Inflammatory macrophage treated with lipopolysaccharide for 4 hours (primary cell): ENCODE measurements around the gene DGLUCY.
"Not testable (repeated sequence)": the region's sequence is repeated elsewhere in the genome, so short reads cannot be mapped to it uniquely, and the experiment has no call there.

Experiments used
- DNase-seq: peaks from one replicate; pipeline ENCODE4 v3.0.0-alpha.2; 2020

Gene DGLUCY, protein sequence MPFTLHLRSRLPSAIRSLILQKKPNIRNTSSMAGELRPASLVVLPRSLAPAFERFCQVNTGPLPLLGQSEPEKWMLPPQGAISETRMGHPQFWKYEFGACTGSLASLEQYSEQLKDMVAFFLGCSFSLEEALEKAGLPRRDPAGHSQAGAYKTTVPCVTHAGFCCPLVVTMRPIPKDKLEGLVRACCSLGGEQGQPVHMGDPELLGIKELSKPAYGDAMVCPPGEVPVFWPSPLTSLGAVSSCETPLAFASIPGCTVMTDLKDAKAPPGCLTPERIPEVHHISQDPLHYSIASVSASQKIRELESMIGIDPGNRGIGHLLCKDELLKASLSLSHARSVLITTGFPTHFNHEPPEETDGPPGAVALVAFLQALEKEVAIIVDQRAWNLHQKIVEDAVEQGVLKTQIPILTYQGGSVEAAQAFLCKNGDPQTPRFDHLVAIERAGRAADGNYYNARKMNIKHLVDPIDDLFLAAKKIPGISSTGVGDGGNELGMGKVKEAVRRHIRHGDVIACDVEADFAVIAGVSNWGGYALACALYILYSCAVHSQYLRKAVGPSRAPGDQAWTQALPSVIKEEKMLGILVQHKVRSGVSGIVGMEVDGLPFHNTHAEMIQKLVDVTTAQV

DNA sequence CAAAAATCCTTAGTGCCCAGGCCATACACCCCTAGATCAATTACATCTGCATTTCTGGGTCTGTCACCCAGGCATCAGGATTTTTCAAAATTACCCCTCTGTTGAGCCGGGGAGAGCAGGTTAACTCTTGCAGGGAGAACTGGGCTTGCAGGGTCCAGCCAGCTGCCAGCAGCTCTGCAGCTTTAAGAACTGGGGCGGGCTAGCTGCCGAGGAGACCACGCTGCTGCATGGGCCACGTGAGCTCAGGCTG is at the start of gene DGLUCY:
Gene DGLUCY, plus strand, starts transcription at position 245 of the 250 bp plus-strand sequence. CDS start 46,222 bp downstream, outside the sequence.
- DNase-seq, result peak; percentile 78

DNA sequence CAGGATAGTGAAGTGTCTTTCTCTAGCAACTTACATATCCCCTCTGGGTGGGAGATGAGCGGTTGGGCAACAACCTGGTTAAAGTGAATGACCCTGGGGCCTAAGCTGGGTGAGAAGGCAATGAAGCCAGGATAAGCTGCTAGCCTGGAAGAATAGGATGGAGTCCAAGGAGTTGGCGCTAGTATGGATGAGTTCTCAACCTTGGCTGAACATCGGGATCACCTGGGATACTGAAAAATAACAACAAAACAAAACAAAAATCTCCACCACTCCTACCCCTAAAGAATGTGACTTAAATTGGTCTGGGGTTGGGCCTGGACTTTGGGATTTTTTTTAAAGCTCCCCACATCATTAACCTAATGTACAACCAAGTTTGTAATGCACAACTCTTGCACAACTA is 48.6 kb upstream of the DGLUCY start:
- no peak for DNase-seq

- DNase-seq, result no peak
These were observed 46.7 kb upstream of the DGLUCY start for GRCh38 chr14:91067186-91067585.

GRCh38 chr14:91068642-91069041 is 45.2 kb upstream of the DGLUCY start:
- DNase-seq, result no peak

- no peak for DNase-seq
These were observed 43.3 kb upstream of the DGLUCY start for GRCh38 chr14:91070572-91070971.

- DNase-seq, result no peak
These were observed 38.3 kb upstream of the DGLUCY start for GRCh38 chr14:91075553-91075952.

- DNase-seq, result no peak
These were observed 35.7 kb upstream of the DGLUCY start for GRCh38 chr14:91078095-91078737.

DNA sequence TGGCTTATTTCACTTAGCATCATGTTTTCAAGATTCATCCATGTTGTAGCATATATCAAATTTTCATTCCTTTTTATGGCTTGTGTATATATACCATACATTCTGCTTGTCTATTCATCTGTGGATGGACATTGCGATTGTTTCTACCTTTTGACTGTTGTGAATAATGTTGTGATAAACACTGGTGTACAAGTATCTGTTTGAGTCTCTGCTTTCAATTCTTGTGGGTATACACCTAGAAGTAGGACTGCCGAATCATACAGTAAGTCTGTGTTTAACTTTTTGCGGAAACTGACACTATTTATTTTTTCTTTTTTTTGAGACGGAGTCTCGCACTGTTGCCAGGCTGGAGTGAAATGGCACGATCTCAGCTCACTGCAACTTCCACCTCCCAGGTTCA is 33.8 kb upstream of the DGLUCY start:
- no peak for DNase-seq

DNA sequence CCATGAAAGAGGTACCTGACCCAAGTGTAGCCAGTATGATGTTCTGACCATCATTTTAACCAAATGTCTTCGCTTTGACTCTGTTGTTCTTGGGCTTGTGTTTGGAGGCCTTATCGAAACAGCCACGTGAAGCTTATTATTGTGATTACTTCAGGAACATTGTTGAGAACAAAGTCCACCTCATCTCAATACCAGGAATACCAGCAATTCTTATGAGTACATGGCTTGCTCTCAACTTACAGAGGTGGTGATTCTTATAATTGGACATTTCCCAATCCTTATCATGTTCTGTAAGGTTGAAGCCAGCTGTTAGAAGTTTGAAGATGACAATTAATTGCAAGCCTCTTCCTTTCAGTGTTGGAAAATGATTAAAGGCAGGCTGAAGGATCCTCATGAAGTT is 31.6 kb upstream of the DGLUCY start:
- DNase-seq, result no peak

- DNase-seq, result no peak
These were observed 29.4 kb upstream of the DGLUCY start for GRCh38 chr14:91084516-91084915.

DNA sequence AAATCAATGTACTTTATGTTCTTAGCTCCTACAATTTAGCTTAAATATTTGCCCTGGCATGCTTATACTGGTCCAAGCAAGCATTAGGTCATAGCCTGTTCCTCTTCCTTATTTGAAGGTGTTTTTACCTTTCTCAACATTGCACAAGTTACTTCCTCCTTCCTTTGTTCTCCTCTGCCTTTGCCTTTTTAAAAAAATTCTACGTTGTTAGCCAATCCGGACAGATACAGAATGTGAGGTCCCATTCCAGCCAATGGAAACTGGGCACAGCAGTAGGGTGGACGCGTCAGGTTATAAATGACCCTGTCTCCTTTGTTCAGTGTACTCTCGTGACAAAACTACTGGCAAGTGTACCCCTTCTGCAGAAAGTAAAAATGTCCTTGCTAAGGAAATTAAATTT is 26.4 kb upstream of the DGLUCY start:
- not testable (repeated sequence) for DNase-seq

GRCh38 chr14:91088585-91089235 is 25.2 kb upstream of the DGLUCY start:
- no peak for DNase-seq

DNA sequence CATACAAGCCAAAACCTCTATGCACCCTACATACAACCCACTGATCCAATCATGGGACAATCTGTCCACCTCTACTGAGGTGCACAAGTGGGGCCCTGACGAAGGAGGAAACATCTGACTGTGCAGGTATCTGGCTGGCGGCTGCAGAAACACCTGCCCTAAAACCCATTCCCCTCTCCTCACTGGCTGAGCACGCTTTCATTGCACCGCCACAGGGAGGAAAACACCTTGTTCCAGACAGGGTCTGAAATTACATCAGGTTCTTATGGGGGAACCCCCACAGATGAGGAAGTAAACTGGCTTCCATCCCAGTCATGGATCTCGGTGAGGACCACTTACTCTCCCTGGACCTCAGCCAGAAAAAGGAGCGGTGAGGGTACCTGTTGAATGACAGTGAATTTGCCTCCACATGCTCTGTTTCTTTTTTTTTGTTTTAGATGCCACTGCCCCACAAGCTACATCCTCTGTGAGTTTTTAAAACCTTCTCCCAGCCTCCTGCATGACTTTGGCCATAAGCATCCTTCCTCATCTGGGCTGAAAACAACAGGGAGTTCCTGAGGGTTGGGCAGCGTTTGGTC is 23.8 kb upstream of the DGLUCY start:
- no peak for DNase-seq

- no peak for DNase-seq
These were observed 23.1 kb upstream of the DGLUCY start for GRCh38 chr14:91090743-91091142.

- DNase-seq, result no peak
These were observed 21.8 kb upstream of the DGLUCY start for GRCh38 chr14:91092073-91092472.

GRCh38 chr14:91093743-91094472 is 20.0 kb upstream of the DGLUCY start:
- DNase-seq, result not testable (repeated sequence)

- DNase-seq, result no peak
These were observed 19.1 kb upstream of the DGLUCY start for GRCh38 chr14:91094772-91095171.

- no peak for DNase-seq
These were observed 18.7 kb upstream of the DGLUCY start for GRCh38 chr14:91095178-91095577.

DNA sequence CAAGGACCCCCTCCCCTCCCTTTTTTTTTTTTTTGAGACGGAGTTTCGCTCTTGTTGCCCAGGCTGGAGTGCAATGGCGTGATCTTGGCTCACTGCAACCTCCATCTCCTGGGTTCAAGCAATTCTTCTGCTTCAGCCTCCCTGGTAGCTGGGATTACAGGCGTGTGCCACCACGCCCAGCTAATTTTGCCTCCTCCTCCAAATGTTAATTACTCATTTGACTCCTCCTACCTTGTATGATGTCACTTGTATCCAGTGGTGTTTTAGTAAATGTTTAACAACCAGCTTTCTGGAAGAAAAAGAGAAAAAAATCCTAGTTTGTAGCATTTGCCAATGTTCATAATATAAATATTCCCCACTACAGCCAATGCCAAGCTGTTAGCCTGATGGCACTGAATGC is 16.2 kb upstream of the DGLUCY start:
- not testable (repeated sequence) for DNase-seq

DNA sequence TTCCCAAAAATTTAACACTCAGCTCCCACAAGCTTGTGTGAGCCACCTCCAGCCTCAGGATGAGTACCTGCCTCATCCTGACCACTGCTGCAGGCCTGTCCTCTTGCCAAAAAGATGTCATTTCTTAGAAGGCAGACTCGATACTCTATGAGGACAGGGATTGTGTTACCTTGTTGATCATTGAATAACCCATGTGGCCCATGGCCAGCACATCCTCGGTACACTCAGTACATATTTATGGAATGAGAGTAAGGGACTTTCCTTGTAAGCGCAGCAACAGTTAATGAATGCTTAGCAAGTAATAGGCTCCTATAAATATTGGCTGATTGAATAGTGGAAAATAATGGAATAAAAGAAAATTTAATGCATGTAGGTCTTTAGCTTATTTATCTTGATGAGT is 15.3 kb upstream of the DGLUCY start:
- no peak for DNase-seq

DNA sequence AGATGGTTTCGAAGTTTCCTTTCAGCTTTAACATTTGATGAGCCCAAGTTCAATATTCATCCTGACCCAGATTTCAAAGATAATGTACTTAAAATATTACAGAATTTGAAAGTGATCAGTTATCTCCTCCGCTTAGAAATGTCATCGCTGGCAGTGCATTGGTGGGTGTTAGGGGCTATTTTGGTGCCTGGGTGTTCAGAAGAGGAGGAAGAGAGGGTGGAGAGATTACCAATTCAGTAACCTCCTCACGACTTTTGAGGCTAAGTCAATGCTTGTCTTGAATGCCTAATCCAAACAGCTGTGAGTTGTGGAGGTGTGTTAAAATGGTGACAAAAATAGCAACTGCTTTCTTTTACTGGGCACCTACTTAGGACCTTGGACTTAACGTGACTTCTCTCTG is 13.8 kb upstream of the DGLUCY start:
- DNase-seq, result no peak

DNA sequence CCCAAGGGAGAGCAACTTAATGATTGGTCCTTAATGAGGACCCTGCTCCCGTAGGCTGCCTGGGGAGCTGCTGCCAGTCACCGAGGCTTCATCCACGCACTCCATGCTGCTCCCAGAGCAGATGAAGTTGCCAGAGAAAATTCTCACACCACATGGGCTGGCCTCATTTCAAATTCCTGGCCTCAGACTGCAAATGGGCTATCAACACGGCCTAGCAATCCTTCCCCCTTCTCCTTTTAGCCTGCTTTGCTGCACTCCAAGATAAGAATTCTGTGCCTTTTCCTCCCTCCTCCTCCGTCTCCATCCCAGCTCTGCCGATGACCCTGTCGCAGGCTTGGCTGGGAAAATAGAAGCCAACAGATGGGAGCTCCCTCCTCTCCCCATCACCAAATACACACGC is 10.8 kb upstream of the DGLUCY start:
- DNase-seq, result no peak
